Cardiac muscle cell (in vitro differentiated cells and primary cell): ENCODE measurements around the gene SPPL2B. TPM values are rescaled to one million over a fixed set of nuclear protein-coding genes. Genes with fewer than 3 reads are reported as not detected.
"Not testable (repeated sequence)": the region's sequence is repeated elsewhere in the genome, so short reads cannot be mapped to it uniquely, and the experiment has no call there.

Experiments used
- DNase-seq, 2 donors: peaks; one replicate each; pipeline versions ENCODE4 v3.0.0 to v3.0.0-alpha.2; 2010 to 2017; ENCODE audit warnings: low read depth in 1 of 2, low spot score in 1 of 2
- H3K27ac ChIP-seq: fragments of 200-600 bp; sonication (generic); 2 replicates; pipeline ENCODE4 v1.5.1; 2016
- H3K27me3 ChIP-seq: fragments of 200-600 bp; sonication (generic); 2 replicates; pipeline ENCODE4 v1.6.0; 2016; ENCODE audit warnings: control low read depth
- H3K36me3 ChIP-seq: fragments of 200-600 bp; sonication (generic); 2 replicates; pipeline ENCODE4 v1.5.1; 2016; ENCODE audit warnings: control low read depth
- H3K4me1 ChIP-seq: fragments of 200-600 bp; sonication (generic); 2 replicates; pipeline ENCODE4 v1.8.1; 2017; ENCODE audit warnings: low read depth, mild to moderate bottlenecking, mixed run types
- H3K4me3 ChIP-seq: fragments of 200-600 bp; sonication (generic); 2 replicates; pipeline ENCODE4 v1.5.1; 2016; ENCODE audit warnings: mild to moderate bottlenecking
- H3K9me3 ChIP-seq: fragments of 200-600 bp; sonication (generic); 2 replicates; pipeline ENCODE4 v1.5.1; 2017; ENCODE audit warnings: low read depth, mild to moderate bottlenecking, control low read depth
- CTCF ChIP-seq: IDR thresholded peaks from 2 replicates; pipeline ENCODE4 v1.5.1; 2012; ENCODE audit warnings: low read depth, mild to moderate bottlenecking, low read length
- polyA plus RNA-seq: library from polyadenylated mRNA; unstranded; fragments of >200 nt; fragmentation: Nextera tagmentation; extraction: Ambion mirVana; gene quantifications from 2 replicates; pipeline ENCODE4 v1.2.1, GENCODE V29; 2016
- total RNA-seq: library from RNA; depleted of rRNA; stranded (reverse); fragments of >200 nt; gene quantifications from 2 replicates; pipeline ENCODE4 v1.2.3, GENCODE V29; 2016

The SPPL2B gene
- total and polyA plus RNA-seq, 2 experiments from 2014 or later = 90.9 to 132 TPM

GRCh38 chr19:2394054-2394441 lies 65.6 kb downstream of the SPPL2B start:
- no peaks in the 10 kb centered on the region for H3K36me3 ChIP-seq
- no peak overlapping the region for H3K27ac ChIP-seq
- no peaks in the 10 kb centered on the region for H3K4me1 ChIP-seq
- no peaks in the 10 kb centered on the region for H3K9me3 ChIP-seq
- no peak overlapping the region for H3K4me3 ChIP-seq
- no peaks in the 10 kb centered on the region for H3K27me3 ChIP-seq
- DNase-seq = no peak
- TF ChIP-seq CTCF = no peak

- Histone ChIP-seq H3K27me3 (no peaks in the 10 kb centered on the region), H3K27ac (no peak overlapping the region), H3K36me3 (no peaks in the 10 kb centered on the region), H3K9me3 (no peaks in the 10 kb centered on the region), H3K4me1 (no peaks in the 10 kb centered on the region), H3K4me3 (no peak overlapping the region)
- no peak for DNase-seq
- TF ChIP-seq CTCF = no peak
These were observed 66.2 kb downstream of the SPPL2B start for GRCh38 chr19:2394442-2395292.

DNA sequence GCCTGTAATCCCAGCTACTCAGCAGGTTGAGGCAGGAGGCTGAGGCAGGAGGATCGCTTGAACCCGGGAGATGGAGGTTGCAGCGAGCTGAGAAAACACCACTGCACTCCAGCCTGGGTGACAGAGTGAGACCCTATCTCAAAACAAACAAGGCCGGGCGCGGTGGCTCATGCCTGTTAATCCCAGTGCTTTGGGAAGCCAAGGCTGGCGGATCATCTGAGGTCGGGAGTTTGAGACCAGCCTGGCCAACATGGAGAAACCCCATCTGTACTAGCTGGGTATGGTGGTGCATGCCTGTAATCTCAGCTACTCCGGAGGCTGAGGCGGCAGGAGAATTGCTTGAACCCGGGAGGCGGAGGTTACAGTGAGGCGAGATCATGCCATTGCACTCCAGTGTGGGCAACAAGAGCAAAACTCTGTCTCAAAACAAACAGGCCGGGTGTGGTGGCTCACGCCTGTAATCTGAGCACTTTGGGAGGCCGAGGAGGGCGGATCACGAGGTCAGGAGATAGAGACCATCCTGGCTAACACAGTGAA lies 66.9 kb downstream of the SPPL2B start:
- not testable (repeated sequence) for H3K27me3 ChIP-seq, DNase-seq, H3K36me3 ChIP-seq, H3K9me3 ChIP-seq, H3K27ac ChIP-seq, H3K4me1 ChIP-seq, H3K4me3 ChIP-seq

DNA sequence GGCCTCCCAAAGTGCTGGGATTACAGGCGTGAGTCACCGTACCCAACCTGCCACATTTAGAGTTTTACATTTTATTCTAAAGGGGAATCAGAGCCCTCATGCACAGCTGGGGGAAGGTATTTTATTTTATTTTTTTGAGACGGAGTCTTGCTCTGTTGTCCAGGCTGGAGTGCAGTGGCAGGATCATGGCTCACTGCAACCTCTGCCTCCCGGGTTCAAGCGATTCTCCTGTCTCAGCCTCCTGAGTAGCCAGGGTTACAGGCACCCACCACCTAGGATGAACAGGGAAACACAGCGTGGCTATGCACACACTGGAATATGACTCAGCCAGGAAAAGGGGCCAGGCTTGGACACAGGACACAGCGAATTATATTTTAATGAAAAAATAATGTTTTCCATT lies 68.7 kb downstream of the SPPL2B start:
- H3K4me3 ChIP-seq, H3K27me3 ChIP-seq, H3K27ac ChIP-seq, DNase-seq, H3K9me3 ChIP-seq, H3K36me3 ChIP-seq, H3K4me1 ChIP-seq: not testable (repeated sequence)

- no peak for DNase-seq
- TF ChIP-seq CTCF = no peak
- Histone ChIP-seq H3K4me3 (no peak overlapping the region), H3K9me3 (no peaks in the 10 kb centered on the region), H3K27ac (no peak overlapping the region), H3K4me1 (no peaks in the 10 kb centered on the region), H3K27me3 (no peaks in the 10 kb centered on the region), H3K36me3 (no peaks in the 10 kb centered on the region)
These were observed 70.3 kb downstream of the SPPL2B start for GRCh38 chr19:2398735-2399305.

DNA sequence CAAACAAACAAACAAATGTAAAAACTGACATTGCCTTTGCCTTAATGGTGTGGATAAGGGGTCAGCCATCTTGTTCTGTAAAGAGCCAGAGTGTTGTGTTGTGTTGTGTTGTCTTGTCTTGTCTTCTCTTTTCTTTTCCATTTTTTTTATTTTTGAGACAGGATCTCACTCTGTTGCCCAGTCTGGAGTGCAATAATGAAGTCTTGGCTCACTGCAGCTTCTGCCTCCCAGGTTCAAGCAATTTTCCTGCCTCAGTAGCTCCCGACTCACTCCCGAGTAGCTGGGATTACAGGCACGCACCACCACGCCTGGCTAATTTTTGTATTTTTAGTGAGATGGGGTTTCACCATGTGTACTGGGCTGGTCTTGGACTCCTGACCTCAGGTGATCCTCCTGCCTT lies 71.1 kb downstream of the SPPL2B start:
- H3K4me3 ChIP-seq = no peak overlapping the region
- H3K4me1 ChIP-seq = no peaks in the 10 kb centered on the region
- H3K27ac ChIP-seq = no peak overlapping the region
- no peak for TF ChIP-seq CTCF
- no peaks in the 10 kb centered on the region for H3K36me3 ChIP-seq
- H3K27me3 ChIP-seq = no peaks in the 10 kb centered on the region
- DNase-seq = no peak
- no peaks in the 10 kb centered on the region for H3K9me3 ChIP-seq

Other genes with a start within 250 kb of the SPPL2B start
- 15.1 and 17.4 TPM in 2 replicates for gene MOB3A, start 232.4 kb upstream of the SPPL2B start, total RNA-seq
- gene MOB3A, start 232.4 kb upstream of the SPPL2B start, polyA plus RNA-seq = 21.6 and 22.0 TPM in 2 replicates
- gene IZUMO4, start 231.8 kb upstream of the SPPL2B start, total RNA-seq = 10.5 and 11.6 TPM in 2 replicates
- gene IZUMO4, start 231.8 kb upstream of the SPPL2B start, polyA plus RNA-seq = 2.6 and 4.9 TPM in 2 replicates
- 118 and 125 TPM in 2 replicates for gene AP3D1, start 177.1 kb upstream of the SPPL2B start, total RNA-seq
- gene AP3D1, start 177.1 kb upstream of the SPPL2B start, polyA plus RNA-seq = 112 and 115 TPM in 2 replicates
- gene DOT1L, start 164.8 kb upstream of the SPPL2B start, total RNA-seq = 25.3 and 53.8 TPM in 2 replicates
- gene DOT1L, start 164.8 kb upstream of the SPPL2B start, polyA plus RNA-seq = 15.6 and 19.1 TPM in 2 replicates
- 255 and 361 TPM in 2 replicates for gene PLEKHJ1, start 92.4 kb upstream of the SPPL2B start, total RNA-seq
- 297 and 342 TPM in 2 replicates for gene PLEKHJ1, start 92.4 kb upstream of the SPPL2B start, polyA plus RNA-seq
- gene SF3A2, start 91.9 kb upstream of the SPPL2B start, total RNA-seq = 60.6 and 66.9 TPM in 2 replicates
- gene SF3A2, start 91.9 kb upstream of the SPPL2B start, polyA plus RNA-seq = 110 and 111 TPM in 2 replicates
- gene AMH, start 79.4 kb upstream of the SPPL2B start, total RNA-seq = 24.1 and 45.6 TPM in 2 replicates
- 23.2 and 71.4 TPM in 2 replicates for gene AMH, start 79.4 kb upstream of the SPPL2B start, polyA plus RNA-seq
- 1.9 and 5.4 TPM in 2 replicates for gene JSRP1, start 72.3 kb upstream of the SPPL2B start, total RNA-seq
- gene JSRP1, start 72.3 kb upstream of the SPPL2B start, polyA plus RNA-seq = 0.79 and 4.2 TPM in 2 replicates
- 0.48 TPM in 1 of 2 replicates, not detected in the other for gene PEAK3, start 46.5 kb upstream of the SPPL2B start, total RNA-seq
- 0.06 and 0.51 TPM in 2 replicates for gene PEAK3, start 46.5 kb upstream of the SPPL2B start, polyA plus RNA-seq
- 2.1 and 3.1 TPM in 2 replicates for gene LINGO3, start 20.5 kb upstream of the SPPL2B start, total RNA-seq
- 0.23 and 1.4 TPM in 2 replicates for gene LINGO3, start 20.5 kb upstream of the SPPL2B start, polyA plus RNA-seq
- 231 and 424 TPM in 2 replicates for gene LSM7, start 98 bp upstream of the SPPL2B start, total RNA-seq
- gene LSM7, start 98 bp upstream of the SPPL2B start, polyA plus RNA-seq = 157 and 176 TPM in 2 replicates
- not detected in 2 replicates for gene TMPRSS9, start 31.6 kb downstream of the SPPL2B start, total RNA-seq
- not detected in 2 replicates for gene TMPRSS9, start 31.6 kb downstream of the SPPL2B start, polyA plus RNA-seq
- 76.7 and 93.0 TPM in 2 replicates for gene TIMM13, start 98.9 kb downstream of the SPPL2B start, total RNA-seq
- 287 and 292 TPM in 2 replicates for gene TIMM13, start 98.9 kb downstream of the SPPL2B start, polyA plus RNA-seq
- 78.6 and 127 TPM in 2 replicates for gene LMNB2, start 128.3 kb downstream of the SPPL2B start, total RNA-seq
- gene LMNB2, start 128.3 kb downstream of the SPPL2B start, polyA plus RNA-seq = 42.5 and 66.9 TPM in 2 replicates
- gene GADD45B, start 147.4 kb downstream of the SPPL2B start, total RNA-seq = 44.8 and 75.2 TPM in 2 replicates
- 30.5 and 66.4 TPM in 2 replicates for gene GADD45B, start 147.4 kb downstream of the SPPL2B start, polyA plus RNA-seq